Measurements from ENCODE around the gene FAM53B.

FAM53B gene

DNA sequence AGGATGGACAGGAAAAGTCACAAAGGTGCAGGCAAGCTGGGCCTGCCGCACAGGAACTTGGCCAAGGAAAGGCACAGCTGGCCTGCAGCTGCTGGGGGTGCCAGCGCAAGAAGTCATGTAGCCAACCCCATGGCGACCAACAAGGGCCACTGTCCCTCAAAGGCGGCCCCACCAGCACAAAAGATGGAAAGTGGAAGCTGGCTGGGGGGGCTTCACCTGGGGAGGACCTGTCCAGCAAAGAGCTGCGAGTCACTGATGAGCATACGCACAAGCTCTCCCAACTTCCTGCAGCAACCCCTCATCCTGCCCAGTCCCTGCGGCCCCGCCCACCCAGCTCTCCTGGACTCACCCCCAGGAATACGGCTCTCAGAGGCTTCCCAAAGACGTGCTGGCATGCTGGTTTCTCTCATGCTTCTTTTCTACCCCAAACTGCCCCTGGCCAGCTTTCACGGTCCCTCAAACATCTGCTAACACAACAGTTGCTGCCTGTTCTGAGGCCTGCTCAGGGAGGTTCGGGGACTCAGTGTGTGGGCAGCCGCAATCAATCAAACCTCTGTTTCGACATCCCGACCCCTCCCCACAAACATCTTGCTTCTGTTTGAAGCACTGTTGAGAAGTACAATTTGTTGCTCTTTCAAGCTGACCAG is 67.6 kb downstream of the FAM53B start:
- DNase-seq: no peak

- no peak for DNase-seq
These were observed 68.4 kb downstream of the FAM53B start for GRCh38 chr10:124675824-124676223.

DNA sequence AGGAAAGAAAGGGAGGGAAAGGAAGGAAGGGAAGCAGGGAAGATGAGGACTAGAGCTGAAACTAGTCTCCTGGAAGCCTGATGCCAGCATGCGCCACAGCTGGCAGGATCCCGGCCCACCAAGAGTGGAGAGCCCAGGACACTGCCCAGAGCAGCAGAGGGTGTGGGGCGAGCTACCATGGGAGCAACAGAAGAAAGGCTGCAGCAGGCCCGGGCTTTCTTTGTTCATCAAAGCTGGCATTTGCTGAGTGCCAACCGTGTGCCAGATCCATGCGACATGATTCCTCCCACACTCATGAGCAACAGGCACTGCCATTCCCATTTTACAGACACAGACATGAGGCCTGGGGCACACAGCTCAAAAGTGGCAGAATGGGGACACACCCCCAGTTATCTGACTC is 68.9 kb downstream of the FAM53B start:
- no peak for DNase-seq

GRCh38 chr10:124674768-124675222 is 69.4 kb downstream of the FAM53B start:
- no peak for DNase-seq

DNA sequence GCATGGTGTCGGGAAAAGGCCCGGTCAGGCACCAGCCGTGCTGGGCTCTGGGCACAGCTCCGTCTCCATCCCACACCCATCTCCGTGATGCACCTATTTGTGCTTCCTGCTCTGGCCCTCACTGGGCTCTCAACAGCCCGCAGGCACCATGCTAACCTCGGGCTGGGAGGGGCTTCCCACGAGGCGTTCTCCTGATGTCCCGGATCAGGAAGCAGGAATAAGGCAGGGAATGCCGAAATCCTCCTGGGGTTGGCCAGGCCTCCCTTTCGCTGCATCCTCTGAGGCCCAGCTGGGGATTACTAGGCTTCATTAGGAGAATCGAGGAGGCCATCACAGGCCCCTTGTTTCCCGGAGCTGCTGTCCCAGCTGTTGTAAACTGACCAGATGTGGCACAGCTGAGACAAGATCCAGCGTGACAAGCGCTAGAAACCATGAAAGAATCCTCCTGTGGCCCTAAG is 72.0 kb downstream of the FAM53B start:
- DNase-seq: no peak

DNA sequence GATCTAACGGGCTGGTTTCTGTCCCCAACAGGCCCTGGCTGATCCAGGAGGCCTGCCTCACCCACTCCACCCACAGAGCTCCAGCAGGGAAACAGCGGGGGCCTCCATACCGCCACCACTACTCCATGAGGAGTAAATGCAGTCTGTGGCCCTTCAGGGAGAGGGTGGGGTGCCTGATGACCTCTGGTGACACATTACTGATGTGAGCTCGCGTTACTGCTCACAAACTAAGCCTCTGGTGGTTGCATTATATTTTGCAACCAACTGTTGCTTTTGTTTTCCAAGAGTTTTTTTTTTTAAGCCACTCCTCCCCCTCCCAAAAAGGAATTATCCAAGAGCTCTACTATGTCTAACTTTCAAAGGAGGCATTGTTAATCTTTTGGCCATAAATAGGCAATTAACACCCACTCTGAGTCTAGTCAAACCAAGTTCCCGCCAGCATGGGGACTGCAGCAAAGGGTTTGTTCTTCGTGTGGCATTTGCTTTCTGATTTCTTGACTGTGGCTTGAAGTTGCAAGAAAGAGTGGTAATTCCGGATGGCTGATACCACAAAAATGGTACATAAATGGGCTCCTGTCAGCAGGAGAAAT is 72.6 kb downstream of the FAM53B start:
- no peak for DNase-seq

GRCh38 chr10:124670849-124671248 is 73.3 kb downstream of the FAM53B start:
- no peak for DNase-seq

DNA sequence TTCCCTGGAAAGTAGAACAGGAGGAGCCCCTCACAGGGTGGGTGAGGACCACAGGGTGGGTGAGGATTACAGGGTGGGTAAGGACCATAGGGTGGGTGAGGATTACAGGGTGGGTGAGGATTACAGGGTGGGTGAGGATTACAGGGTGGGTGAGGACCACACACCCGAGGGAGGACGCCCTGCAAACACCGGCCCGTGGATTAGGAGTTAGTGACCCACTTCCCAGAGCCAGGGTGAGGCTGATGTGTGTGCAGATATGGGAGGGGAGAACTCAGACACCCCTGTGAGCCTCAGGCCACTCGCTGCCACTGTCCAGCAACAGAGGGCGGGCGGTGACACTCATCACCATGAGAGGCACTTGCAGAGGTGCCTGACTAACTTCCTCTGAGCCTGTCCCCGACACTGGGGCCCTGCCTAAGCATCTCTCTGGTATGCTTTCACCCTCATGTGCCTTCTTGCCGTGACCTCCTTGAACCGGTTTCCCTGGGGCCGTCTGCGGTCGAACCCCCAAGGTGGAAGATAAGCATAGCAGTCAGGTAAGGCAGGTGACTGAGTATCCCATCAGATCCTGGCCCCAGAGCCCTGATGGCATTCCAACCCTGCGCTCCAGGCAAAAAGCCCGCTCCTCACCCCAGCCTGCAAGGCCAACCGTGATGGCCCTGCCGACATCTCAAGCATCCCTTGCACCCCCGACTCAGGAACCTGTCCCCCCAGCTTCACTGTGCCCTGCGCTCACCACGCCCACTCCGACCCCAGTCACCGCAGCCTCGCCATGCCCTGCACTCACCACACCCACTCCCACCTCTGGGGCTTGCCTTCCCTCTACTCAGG is 74.1 kb downstream of the FAM53B start:
- no peak for DNase-seq

DNA sequence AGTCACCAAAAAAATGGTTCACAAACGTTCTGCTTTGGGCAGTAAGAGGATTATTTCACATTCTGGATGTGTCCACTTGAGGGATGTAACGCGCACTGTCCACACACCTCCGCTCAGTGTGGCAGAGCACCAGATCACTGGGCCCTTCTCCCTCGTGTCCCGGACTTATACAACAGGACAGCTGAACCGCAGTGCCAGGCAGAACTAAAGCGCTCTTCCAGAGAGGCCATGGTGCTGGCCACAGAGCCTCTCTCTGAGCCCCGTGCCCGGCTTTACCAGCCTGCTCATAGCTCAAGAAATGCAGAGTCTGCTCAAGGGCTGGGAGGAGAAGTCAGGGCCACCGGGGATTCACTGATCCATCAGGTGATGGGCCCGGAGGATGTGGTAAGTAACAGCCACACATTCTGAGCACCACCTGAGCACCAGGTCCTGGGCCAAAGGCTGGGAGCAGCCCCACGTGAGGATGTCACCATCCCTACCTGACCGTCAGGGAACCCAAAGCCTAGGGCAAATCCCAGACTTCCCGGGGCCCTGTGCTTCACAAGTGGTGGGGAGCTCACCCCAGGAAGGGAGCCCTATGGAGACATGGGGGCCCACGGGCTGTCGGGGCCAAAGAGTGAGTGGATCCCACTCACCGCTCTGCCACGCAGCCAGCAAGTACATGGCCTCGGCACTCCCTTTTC is 74.9 kb downstream of the FAM53B start:
- no peak for DNase-seq

GRCh38 chr10:124668517-124669051 is 75.6 kb downstream of the FAM53B start:
- DNase-seq: no peak

DNA sequence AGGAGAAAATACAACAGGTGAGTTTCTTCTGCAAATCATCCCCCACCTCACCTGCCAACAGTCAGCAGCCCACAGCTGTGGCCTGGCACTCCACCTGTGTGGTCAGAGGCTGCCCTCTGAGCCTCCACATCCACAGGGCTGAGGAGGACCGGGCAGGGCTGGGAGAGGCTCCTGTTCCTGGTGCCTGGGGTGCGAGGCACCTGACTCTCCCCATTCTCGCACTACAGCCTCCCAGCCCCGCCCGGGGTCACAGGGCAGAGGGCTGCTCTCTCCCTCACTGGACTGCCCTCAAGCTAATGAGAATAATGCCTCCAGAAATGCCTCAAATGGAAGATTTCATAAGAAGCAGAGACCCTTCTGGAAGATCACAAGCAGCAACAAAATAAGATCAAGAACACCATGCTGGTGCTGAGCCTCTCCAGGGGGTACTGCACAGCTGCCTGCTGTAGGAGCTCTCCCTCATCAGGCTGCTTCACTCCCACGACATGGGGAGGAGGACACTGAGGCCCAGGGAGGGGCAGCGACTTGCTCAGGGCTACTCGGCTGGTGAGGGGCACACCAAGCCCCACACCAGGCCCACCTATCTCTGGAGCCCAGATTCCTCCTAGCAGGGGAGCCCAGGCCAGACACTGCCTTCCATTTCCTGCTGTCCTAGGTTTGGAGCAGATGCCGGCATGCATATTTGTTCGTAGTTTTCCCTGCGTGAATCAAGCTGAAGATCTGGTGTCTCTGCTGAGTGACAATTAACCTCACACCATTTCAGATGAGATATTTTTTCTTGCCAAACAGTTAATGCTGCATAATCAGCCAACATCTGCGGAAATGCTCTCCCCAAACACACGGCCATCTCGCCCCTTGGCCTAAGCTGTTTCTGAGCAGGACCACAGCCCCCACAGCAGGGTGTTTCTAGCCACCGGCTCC is 76.5 kb downstream of the FAM53B start:
- no peak for DNase-seq

DNA sequence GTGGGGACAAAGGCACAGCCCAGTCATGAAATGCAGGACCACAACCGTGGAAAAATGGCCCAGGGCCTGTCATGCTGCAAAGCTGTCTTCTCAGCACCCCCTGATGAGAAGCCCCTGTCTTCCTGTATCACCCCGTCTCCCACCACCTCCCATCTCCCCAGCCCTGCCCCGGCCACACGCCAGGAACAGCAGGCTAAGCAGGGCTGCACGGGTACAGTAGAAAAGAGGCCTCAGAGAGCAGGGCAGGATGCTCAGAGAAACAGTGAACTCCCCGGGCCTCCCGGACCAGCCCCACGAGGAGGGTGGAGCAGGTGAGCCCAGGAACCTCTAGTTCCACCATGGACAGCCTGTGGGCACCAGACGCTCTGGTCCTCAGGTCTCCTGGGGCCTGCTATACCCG is 77.7 kb downstream of the FAM53B start:
- DNase-seq: no peak

DNA sequence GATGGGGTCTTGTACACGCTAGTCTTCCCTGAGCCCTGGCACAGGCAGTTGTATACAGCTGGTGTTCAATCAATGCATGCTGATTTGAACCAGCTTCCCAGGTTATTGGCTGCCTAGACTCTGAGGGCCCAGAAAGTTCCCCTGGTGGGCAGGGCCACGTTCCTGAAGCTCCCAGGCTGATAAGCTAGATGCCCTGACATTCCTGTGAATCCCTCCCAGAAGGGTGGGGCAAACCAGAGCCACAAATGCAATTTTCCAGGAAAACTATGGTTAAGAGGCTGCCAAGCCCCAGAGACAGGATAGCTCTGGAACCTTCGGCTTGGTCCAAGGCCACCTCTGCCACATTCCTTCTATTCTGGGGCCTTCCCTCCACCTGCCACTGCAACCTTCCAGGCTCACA is 78.2 kb downstream of the FAM53B start:
- DNase-seq: no peak

DNA sequence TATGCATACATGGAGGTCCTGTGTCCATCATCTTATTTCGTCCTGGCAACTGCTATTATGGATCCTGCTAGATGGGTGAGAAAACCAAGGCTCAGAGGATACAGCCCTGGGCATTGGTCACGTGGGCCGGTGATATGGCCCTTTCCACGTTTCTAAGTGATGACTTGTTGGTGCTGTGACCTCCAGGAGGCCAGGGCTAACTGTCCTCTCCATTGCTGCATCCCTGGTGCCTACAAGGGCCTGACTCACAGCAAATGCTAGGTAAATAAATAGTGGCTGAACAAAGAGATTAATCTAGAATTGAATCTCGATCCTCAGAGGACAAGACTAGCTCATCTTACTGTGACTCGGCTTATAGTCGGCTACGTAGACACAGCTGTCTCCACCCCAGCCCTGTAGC is 78.6 kb downstream of the FAM53B start:
- no peak for DNase-seq

GRCh38 chr10:124665091-124665490 is 79.1 kb downstream of the FAM53B start:
- no peak for DNase-seq

DNA sequence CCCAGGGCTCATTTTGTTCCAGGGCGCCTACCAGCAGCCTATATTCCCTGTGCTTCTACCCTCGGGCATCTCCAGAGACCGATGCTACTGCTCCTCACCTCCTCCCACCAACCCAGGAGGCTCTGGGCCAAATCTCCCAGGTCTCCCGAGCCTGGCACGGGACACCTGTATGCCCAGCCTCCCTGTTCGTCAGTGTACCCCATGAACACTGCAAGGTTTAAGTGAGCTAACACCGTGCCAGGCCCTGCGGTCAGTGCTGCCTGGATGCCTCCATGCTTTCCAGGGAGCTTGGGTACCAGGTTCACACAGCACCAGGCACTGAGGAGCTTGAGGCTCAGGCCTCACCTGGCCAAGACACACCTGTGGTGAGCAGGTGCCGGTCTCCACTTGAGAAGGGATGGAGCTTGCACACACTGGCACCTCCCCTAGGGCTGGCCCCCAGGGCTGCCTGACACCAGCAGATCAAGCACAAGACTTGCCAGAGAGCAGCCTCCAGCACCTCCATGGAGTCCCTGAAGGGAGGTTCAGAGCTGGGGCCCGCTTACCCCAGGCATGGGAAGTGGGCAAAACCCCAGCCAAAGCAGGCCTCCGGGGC is 80.3 kb downstream of the FAM53B start:
- no peak for DNase-seq

DNA sequence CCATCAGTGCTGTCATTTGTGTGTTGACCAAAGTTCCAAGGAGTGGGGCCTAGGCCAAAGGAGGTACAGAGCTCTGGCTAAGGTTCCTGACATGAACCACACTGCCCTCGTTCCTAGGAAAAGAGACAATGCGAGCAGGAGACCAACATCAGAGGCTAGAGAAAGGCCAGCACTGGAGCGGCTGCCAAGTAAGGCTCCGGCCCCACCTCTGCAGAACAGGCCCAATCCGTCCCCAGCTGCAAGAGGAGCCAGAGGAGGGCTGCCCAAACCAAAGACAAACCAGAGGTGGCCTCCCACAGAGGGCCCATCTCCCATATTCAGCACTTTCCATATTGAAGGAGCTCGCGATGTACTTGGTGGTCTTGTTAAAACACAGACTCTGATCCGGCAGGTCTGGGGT is 81.0 kb downstream of the FAM53B start:
- DNase-seq: no peak

DNA sequence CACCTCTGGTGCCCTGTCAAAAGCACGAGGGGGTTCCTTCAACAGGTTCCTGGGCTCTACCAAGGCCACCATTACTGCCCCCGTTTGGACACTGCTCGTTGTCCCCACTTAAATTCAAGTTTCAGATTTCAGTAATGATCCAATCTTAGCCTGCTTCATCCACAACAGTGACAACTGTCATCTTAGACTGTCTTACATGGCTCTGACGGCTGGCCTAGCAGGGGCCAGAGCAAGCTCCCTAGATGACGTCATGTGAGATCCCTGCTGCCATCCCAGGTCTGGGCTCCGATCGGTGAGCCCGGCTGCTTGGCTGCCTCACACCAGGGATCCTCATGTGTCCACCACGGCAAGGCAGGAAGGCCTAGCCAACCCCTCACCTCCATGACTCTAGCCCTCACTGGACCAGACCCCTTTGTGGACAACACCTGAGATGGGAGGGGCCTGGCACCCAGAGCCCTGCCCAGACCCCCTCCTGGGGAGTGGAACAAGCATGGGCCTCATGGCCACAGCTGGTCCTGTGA is 82.5 kb downstream of the FAM53B start:
- no peak for DNase-seq

DNA sequence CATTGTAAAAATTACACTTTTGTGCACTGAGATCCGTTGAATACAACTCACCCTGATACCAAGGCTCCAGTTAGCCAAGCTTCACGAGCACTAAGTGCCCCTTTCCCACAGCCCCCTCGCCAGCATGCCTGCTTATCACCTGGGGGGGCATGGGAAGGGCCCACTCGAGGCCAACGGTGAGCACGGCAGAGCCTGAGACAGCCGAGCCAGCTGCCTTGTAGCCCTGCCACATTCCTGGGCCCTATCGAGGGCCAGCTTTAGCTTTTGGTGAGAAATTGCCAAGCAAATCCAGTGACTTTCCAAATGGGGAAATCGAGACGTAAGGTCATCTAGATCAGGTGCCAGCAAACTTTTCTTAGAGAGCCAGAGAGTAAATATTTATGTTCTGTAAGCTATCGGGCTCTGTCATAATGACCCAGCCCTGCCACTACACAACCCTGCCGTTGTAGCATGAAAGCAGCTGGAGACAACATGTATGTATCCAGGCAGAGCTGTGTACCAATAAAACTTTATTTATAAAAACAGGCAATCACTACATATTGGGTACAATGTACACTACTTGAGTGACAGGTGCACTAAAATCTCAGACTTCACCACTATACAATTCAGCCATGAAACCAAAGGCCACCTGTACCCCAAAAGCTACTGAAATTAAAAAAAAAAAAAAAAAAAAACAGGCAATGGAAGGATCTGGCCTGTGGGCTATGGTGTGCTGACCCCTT is 83.6 kb downstream of the FAM53B start:
- no peak for DNase-seq

DNA sequence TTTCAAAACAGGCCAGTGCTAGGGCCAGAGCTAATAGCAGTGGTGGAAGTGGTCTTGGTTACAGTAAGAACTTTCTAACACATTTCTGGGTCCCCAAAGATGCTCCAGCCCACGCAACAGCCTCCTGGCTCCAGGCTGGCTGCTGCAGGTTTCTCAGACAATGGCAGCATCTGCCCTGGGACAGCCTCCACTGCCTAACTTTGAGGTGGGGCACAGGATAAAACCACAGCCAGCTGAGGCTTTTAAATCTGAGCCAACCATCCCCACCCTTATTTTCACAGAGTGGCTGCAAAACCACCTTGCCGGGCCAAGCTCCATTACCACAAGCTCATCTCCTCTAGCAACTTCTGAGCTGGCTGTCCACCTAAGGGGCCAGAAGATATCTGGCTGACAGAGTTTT is 84.8 kb downstream of the FAM53B start:
- no peak for DNase-seq
